HEK293 (cell line): Measurements from ENCODE around the gene OTUD6A.

Experiments
- CTCF ChIA-PET: fragments of 350-600 bp; formaldehyde crosslinking; extraction: SDS; loops from one replicate; lab custom pipeline; 2021; ENCODE audit warnings: antibody characterized with exemption; lab: Yijun Ruan, JAX
- POLR2A ChIA-PET: fragments of 300-600 bp; formaldehyde crosslinking; extraction: SDS; loops from one replicate; lab custom pipeline; 2020; ENCODE audit warnings: antibody characterized with exemption, inconsistent platforms; lab: Yijun Ruan, JAX
- H3K27ac ChIP-seq: fragments of 200-500 bp; sonication (Bioruptor generic); 2 replicates; pipeline ENCODE4 v1.5.1; 2014; ENCODE audit warnings: low read depth, low read length, control low read depth, inconsistent platforms; ENCODE audit errors: extremely low read depth
- H3K36me3 ChIP-seq, 2 experiments: fragments of 200-500 bp in 1 of 2; sonication (Bioruptor generic) in 1 of 2; 1 replicate in 1 of 2; 2 replicates in 1 of 2; pipeline ENCODE4 v1.5.1; 2014 to 2017; ENCODE audit warnings: inconsistent platforms in 2 of 2, low read length in 2 of 2; ENCODE audit not compliant: control insufficient read depth in 2 of 2, insufficient read depth in 1 of 2
- H3K4me1 ChIP-seq: fragments of 200-500 bp; sonication (Bioruptor generic); 2 replicates; pipeline ENCODE4 v1.5.1; 2014; ENCODE audit warnings: mild to moderate bottlenecking, low read length, inconsistent platforms; ENCODE audit not compliant: control insufficient read depth, insufficient read depth
- H3K4me3 ChIP-seq: 2 replicates; pipeline ENCODE4 v1.5.1; 2011; ENCODE audit warnings: low read depth, mild to moderate bottlenecking, control low read depth, low read length, moderate library complexity
- H3K9me3 ChIP-seq: fragments of 200-500 bp; sonication (Bioruptor generic); 2 replicates; pipeline ENCODE4 v1.5.1; 2014; ENCODE audit warnings: low read depth, low read length, inconsistent platforms; ENCODE audit not compliant: control insufficient read depth, insufficient read depth
- FEZF1 ChIP-seq: fragments of 450-650 bp; formaldehyde crosslinking; IDR thresholded peaks from 2 replicates; pipeline ENCODE4 v1.5.1; 2016; ENCODE audit warnings: missing biosample characterization, missing genetic modification characterization
- HOXC10 ChIP-seq: sonication (generic); formaldehyde crosslinking; IDR thresholded peaks from 2 replicates; pipeline ENCODE4 v1.8.1; 2023; ENCODE audit warnings: mild to moderate bottlenecking, missing genetic modification reagents
- ZBTB17 ChIP-seq: fragments of 450-650 bp; formaldehyde crosslinking; IDR thresholded peaks from 2 replicates; pipeline ENCODE4 v1.5.1; 2016; ENCODE audit warnings: missing biosample characterization, missing genetic modification characterization
- ZFP3 ChIP-seq: fragments of 450-650 bp; formaldehyde crosslinking; IDR thresholded peaks from 2 replicates; pipeline ENCODE4 v1.5.1; 2016; ENCODE audit warnings: low read depth, missing biosample characterization, missing genetic modification characterization
- ZNF114 ChIP-seq: fragments of 450-650 bp; formaldehyde crosslinking; IDR thresholded peaks from 2 replicates; pipeline ENCODE4 v1.5.0; 2017; ENCODE audit warnings: missing biosample characterization, missing genetic modification characterization
- ZNF133 ChIP-seq: fragments of 450-650 bp; formaldehyde crosslinking; IDR thresholded peaks from 2 replicates; pipeline ENCODE4 v1.5.1; 2016; ENCODE audit warnings: missing biosample characterization, missing genetic modification characterization
- ZNF155 ChIP-seq: fragments of 450-650 bp; formaldehyde crosslinking; IDR thresholded peaks from 2 replicates; pipeline ENCODE4 v1.5.1; 2016; ENCODE audit warnings: missing biosample characterization, missing genetic modification characterization
- ZNF274 ChIP-seq, 2 experiments: fragments of 200-500 bp in 1 of 2; fragments of 450-650 bp in 1 of 2; sonication (Bioruptor generic) in 1 of 2; formaldehyde crosslinking in 1 of 2; IDR thresholded peaks; 2 replicates each; pipeline versions ENCODE4 v1.5.1 to v1.6.1; 2014 to 2016; ENCODE audit warnings: borderline replicate concordance in 1 of 2, inconsistent platforms in 1 of 2, low read length in 1 of 2, missing biosample characterization in 1 of 2, missing genetic modification characterization in 1 of 2
- ZNF292 ChIP-seq: fragments of 450-650 bp; formaldehyde crosslinking; IDR thresholded peaks from 2 replicates; pipeline ENCODE4 v1.5.1; 2016; ENCODE audit warnings: low read depth, missing biosample characterization, missing genetic modification characterization, borderline replicate concordance
- ZNF341 ChIP-seq: fragments of 450-650 bp; formaldehyde crosslinking; IDR thresholded peaks from 2 replicates; pipeline ENCODE4; 2016; ENCODE audit warnings: low read depth, missing biosample characterization, missing genetic modification characterization
- ZNF48 ChIP-seq: fragments of 450-650 bp; formaldehyde crosslinking; IDR thresholded peaks from 2 replicates; pipeline ENCODE4 v1.5.1; 2016; ENCODE audit warnings: missing biosample characterization, missing genetic modification characterization
- ZNF664 ChIP-seq: fragments of 450-650 bp; formaldehyde crosslinking; IDR thresholded peaks from 2 replicates; pipeline ENCODE4 v1.5.1; 2016; ENCODE audit warnings: missing biosample characterization, missing genetic modification characterization
- ZNF677 ChIP-seq: fragments of 450-650 bp; IDR thresholded peaks from 2 replicates; pipeline ENCODE4 v1.5.0; 2018; ENCODE audit warnings: missing biosample characterization, mild to moderate bottlenecking, missing genetic modification characterization, moderate library complexity
- ZNF747 ChIP-seq: fragments of 450-650 bp; formaldehyde crosslinking; IDR thresholded peaks from 2 replicates; pipeline ENCODE4 v1.5.1; 2016; ENCODE audit warnings: missing biosample characterization, missing genetic modification characterization
- ZNF837 ChIP-seq: fragments of 450-650 bp; formaldehyde crosslinking; IDR thresholded peaks from 2 replicates; pipeline ENCODE4 v1.5.1; 2016; ENCODE audit warnings: missing biosample characterization, missing genetic modification characterization
- TF ChIP-seq, protein P1 (sequence below): fragments of 450-650 bp; formaldehyde crosslinking; IDR thresholded peaks from 2 replicates; pipeline ENCODE4 v1.5.1; 2017; ENCODE audit warnings: missing biosample characterization, missing genetic modification characterization
- TF ChIP-seq, protein P2 (sequence below): fragments of 450-650 bp; formaldehyde crosslinking; IDR thresholded peaks from 2 replicates; pipeline ENCODE4 v1.5.1; 2016; ENCODE audit warnings: missing biosample characterization, missing genetic modification characterization, low read depth
- TF ChIP-seq, protein P3 (sequence below): fragments of 450-650 bp; formaldehyde crosslinking; IDR thresholded peaks from 2 replicates; pipeline ENCODE4 v1.5.1; 2016; ENCODE audit warnings: missing biosample characterization, missing genetic modification characterization
- TF ChIP-seq, protein P4 (sequence below): fragments of 450-650 bp; formaldehyde crosslinking; IDR thresholded peaks from 2 replicates; pipeline ENCODE4 v1.5.1; 2017; ENCODE audit warnings: missing biosample characterization, missing genetic modification characterization
- TF ChIP-seq, protein P5 (sequence below): fragments of 450-650 bp; formaldehyde crosslinking; IDR thresholded peaks from 2 replicates; pipeline ENCODE4 v1.5.1; 2016; ENCODE audit warnings: missing biosample characterization, missing genetic modification characterization
- TF ChIP-seq, protein P6 (sequence below): fragments of 450-650 bp; formaldehyde crosslinking; IDR thresholded peaks from 2 replicates; pipeline ENCODE4 v1.5.1; 2016; ENCODE audit warnings: missing biosample characterization, missing genetic modification characterization
- TF ChIP-seq, protein P7 (sequence below): fragments of 450-650 bp; formaldehyde crosslinking; IDR thresholded peaks from 2 replicates; pipeline ENCODE4 v1.5.1; 2016; ENCODE audit warnings: missing biosample characterization, missing genetic modification characterization

The OTUD6A gene

DNA sequence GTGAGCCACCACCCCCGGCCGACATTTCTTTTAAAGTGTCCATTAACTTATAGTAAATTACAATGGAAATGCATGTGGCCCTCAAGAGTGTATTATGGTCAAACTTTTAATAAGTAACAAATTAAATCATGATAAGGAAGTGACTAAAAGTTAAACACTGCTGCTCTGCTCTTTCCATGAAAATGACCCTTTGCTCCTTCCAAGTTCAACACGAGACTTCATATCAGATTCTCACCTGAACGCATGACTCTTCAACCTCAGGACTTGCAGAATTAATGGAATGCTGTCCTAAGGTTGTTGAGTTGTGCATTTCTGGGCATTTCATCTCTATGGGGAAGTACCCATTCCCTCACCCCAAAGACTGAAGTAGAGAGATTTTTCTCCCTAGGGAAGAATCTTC, 39.6 kb upstream of the OTUD6A start:
- Histone ChIP-seq H3K36me3 (no peaks in the 10 kb centered on the region), H3K4me3 (no peak overlapping the region), H3K9me3 (no peaks in the 10 kb centered on the region; the same call in 1 of the 2 replicates), H3K4me1 (no peaks in the 10 kb centered on the region), H3K27ac (no peak overlapping the region)
- no peak for TF ChIP-seq ZFP3 (tag by site-specific recombination)
- TF ChIP-seq ZNF664 (tag by site-specific recombination), result no peak
- TF ChIP-seq, protein P1, sequence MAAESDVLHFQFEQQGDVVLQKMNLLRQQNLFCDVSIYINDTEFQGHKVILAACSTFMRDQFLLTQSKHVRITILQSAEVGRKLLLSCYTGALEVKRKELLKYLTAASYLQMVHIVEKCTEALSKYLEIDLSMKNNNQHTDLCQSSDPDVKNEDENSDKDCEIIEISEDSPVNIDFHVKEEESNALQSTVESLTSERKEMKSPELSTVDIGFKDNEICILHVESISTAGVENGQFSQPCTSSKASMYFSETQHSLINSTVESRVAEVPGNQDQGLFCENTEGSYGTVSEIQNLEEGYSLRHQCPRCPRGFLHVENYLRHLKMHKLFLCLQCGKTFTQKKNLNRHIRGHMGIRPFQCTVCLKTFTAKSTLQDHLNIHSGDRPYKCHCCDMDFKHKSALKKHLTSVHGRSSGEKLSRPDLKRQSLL, result no peak
- TF ChIP-seq ZNF133 (tag by site-specific recombination), result no peak
- no peak for TF ChIP-seq ZNF837 (tag by site-specific recombination)
- TF ChIP-seq, protein P2, sequence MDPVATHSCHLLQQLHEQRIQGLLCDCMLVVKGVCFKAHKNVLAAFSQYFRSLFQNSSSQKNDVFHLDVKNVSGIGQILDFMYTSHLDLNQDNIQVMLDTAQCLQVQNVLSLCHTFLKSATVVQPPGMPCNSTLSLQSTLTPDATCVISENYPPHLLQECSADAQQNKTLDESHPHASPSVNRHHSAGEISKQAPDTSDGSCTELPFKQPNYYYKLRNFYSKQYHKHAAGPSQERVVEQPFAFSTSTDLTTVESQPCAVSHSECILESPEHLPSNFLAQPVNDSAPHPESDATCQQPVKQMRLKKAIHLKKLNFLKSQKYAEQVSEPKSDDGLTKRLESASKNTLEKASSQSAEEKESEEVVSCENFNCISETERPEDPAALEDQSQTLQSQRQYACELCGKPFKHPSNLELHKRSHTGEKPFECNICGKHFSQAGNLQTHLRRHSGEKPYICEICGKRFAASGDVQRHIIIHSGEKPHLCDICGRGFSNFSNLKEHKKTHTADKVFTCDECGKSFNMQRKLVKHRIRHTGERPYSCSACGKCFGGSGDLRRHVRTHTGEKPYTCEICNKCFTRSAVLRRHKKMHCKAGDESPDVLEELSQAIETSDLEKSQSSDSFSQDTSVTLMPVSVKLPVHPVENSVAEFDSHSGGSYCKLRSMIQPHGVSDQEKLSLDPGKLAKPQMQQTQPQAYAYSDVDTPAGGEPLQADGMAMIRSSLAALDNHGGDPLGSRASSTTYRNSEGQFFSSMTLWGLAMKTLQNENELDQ, result no peak
- TF ChIP-seq ZNF677 (tag by site-specific recombination), result no peak
- TF ChIP-seq, protein P3, sequence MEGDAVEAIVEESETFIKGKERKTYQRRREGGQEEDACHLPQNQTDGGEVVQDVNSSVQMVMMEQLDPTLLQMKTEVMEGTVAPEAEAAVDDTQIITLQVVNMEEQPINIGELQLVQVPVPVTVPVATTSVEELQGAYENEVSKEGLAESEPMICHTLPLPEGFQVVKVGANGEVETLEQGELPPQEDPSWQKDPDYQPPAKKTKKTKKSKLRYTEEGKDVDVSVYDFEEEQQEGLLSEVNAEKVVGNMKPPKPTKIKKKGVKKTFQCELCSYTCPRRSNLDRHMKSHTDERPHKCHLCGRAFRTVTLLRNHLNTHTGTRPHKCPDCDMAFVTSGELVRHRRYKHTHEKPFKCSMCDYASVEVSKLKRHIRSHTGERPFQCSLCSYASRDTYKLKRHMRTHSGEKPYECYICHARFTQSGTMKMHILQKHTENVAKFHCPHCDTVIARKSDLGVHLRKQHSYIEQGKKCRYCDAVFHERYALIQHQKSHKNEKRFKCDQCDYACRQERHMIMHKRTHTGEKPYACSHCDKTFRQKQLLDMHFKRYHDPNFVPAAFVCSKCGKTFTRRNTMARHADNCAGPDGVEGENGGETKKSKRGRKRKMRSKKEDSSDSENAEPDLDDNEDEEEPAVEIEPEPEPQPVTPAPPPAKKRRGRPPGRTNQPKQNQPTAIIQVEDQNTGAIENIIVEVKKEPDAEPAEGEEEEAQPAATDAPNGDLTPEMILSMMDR (tag by site-specific recombination), result no peak
- TF ChIP-seq ZNF341 (tag by site-specific recombination), result no peak
- no peak for TF ChIP-seq ZNF274 (IDR thresholded peaks at IDR 0.05; ENCODE audit: low read length)
- TF ChIP-seq ZNF274 (tag by site-specific recombination; IDR thresholded peaks at IDR 0.05; ENCODE audit: borderline replicate concordance), result no peak
- no peak for TF ChIP-seq ZNF114
- TF ChIP-seq ZBTB17 (tag by site-specific recombination), result no peak
- no peak for TF ChIP-seq ZNF48 (tag by site-specific recombination)
- TF ChIP-seq, protein P4, sequence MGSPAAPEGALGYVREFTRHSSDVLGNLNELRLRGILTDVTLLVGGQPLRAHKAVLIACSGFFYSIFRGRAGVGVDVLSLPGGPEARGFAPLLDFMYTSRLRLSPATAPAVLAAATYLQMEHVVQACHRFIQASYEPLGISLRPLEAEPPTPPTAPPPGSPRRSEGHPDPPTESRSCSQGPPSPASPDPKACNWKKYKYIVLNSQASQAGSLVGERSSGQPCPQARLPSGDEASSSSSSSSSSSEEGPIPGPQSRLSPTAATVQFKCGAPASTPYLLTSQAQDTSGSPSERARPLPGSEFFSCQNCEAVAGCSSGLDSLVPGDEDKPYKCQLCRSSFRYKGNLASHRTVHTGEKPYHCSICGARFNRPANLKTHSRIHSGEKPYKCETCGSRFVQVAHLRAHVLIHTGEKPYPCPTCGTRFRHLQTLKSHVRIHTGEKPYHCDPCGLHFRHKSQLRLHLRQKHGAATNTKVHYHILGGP (tag by site-specific recombination), result no peak
- no peak for TF ChIP-seq FEZF1 (tag by site-specific recombination)
- no peak for TF ChIP-seq ZNF292 (tag by site-specific recombination)
- no peak for TF ChIP-seq HOXC10 (CRISPR knock-in tag)
- POLR2A ChIA-PET, result no interaction called here
- CTCF ChIA-PET, result interaction anchor here (1.9 kb wide), 1 partner anchor 10 kb away, joined by 10 read pairs; no protein-coding TSS in a partner anchor

DNA sequence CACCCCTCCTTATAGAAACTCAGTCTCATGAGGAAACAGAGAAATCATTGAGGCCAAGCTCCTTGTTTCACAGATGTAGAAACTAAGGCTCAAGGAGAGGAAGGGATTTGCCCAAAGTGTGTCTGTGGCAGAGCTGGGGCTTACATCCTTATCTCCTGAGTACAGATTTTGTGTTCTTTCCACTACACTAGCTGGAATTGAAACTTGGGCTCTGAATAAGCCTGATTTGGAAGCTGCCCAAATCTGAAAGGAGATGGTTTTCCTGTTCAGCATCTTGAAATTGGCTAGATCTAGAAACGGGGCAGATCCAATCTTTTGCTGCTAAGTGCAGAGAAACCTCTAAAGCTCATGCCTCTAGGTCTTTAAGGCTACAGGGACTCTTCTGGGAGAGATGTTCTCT, 36.8 kb upstream of the OTUD6A start:
- H3K27ac ChIP-seq, result no peak overlapping the region
- H3K4me1 ChIP-seq, result no peaks in the 10 kb centered on the region
- H3K4me3 ChIP-seq, result no peak overlapping the region
- ChIA-PET POLR2A (no interaction called here), CTCF (interaction anchor here (0.6 to 1.0 kb wide), 3 partner anchors 9 to 601 kb away, joined by 3 to 6 read pairs (median 3); no protein-coding TSS in a partner anchor)
- no peaks in the 10 kb centered on the region; the same call in 1 of the 2 replicates for H3K9me3 ChIP-seq
- H3K36me3 ChIP-seq, result no peaks in the 10 kb centered on the region
- TF ChIP-seq ZNF747 (tag by site-specific recombination) (no peak), ZNF155 (tag by site-specific recombination) (no peak)
- TF ChIP-seq, protein P5, sequence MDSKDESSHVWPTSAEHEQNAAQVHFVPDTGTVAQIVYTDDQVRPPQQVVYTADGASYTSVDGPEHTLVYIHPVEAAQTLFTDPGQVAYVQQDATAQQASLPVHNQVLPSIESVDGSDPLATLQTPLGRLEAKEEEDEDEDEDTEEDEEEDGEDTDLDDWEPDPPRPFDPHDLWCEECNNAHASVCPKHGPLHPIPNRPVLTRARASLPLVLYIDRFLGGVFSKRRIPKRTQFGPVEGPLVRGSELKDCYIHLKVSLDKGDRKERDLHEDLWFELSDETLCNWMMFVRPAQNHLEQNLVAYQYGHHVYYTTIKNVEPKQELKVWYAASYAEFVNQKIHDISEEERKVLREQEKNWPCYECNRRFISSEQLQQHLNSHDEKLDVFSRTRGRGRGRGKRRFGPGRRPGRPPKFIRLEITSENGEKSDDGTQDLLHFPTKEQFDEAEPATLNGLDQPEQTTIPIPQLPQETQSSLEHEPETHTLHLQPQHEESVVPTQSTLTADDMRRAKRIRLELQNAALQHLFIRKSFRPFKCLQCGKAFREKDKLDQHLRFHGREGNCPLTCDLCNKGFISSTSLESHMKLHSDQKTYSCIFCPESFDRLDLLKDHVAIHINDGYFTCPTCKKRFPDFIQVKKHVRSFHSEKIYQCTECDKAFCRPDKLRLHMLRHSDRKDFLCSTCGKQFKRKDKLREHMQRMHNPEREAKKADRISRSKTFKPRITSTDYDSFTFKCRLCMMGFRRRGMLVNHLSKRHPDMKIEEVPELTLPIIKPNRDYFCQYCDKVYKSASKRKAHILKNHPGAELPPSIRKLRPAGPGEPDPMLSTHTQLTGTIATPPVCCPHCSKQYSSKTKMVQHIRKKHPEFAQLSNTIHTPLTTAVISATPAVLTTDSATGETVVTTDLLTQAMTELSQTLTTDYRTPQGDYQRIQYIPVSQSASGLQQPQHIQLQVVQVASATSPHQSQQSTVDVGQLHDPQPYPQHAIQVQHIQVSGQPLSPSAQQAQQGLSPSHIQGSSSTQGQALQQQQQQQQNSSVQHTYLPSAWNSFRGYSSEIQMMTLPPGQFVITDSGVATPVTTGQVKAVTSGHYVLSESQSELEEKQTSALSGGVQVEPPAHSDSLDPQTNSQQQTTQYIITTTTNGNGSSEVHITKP, result no peak
- TF ChIP-seq, protein P6, sequence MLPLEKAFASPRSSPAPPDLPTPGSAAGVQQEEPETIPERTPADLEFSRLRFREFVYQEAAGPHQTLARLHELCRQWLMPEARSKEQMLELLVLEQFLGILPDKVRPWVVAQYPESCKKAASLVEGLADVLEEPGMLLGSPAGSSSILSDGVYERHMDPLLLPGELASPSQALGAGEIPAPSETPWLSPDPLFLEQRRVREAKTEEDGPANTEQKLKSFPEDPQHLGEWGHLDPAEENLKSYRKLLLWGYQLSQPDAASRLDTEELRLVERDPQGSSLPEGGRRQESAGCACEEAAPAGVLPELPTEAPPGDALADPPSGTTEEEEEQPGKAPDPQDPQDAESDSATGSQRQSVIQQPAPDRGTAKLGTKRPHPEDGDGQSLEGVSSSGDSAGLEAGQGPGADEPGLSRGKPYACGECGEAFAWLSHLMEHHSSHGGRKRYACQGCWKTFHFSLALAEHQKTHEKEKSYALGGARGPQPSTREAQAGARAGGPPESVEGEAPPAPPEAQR (tag by site-specific recombination), result no peak
- TF ChIP-seq, protein P7, sequence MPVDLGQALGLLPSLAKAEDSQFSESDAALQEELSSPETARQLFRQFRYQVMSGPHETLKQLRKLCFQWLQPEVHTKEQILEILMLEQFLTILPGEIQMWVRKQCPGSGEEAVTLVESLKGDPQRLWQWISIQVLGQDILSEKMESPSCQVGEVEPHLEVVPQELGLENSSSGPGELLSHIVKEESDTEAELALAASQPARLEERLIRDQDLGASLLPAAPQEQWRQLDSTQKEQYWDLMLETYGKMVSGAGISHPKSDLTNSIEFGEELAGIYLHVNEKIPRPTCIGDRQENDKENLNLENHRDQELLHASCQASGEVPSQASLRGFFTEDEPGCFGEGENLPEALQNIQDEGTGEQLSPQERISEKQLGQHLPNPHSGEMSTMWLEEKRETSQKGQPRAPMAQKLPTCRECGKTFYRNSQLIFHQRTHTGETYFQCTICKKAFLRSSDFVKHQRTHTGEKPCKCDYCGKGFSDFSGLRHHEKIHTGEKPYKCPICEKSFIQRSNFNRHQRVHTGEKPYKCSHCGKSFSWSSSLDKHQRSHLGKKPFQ (tag by site-specific recombination), result no peak
